ENCODE data around the gene KRT23. TPM values are rescaled to one million over a fixed set of nuclear protein-coding genes. Genes with fewer than 3 reads are reported as not detected.

The KRT23 gene
- total and polyA plus RNA-seq, 9 of the 15 experiments (the other 6 are each of a cell fraction or from before 2014, with no cell fraction given) = not detected

DNA sequence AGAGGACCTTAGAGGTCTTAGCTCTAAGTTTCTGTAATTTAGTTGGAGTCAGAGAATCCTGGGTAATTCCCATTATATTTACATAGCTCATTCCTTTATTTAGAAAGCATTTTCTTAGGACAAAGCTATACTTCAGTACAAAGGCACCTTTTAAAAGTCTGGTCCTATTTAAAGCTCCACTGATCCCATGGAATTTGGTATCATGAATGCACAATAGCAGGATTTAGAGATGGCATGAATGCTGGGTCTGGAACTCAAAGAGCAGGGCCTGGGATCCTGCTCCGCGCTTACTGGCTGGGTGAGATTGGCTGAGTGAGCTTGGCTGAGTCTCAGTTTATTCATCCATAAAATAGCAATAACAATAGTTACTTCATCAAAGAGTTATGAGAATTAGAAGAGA lies 4.8 kb downstream of the KRT23 start (continued):
- TF ChIP-seq, protein P1, sequence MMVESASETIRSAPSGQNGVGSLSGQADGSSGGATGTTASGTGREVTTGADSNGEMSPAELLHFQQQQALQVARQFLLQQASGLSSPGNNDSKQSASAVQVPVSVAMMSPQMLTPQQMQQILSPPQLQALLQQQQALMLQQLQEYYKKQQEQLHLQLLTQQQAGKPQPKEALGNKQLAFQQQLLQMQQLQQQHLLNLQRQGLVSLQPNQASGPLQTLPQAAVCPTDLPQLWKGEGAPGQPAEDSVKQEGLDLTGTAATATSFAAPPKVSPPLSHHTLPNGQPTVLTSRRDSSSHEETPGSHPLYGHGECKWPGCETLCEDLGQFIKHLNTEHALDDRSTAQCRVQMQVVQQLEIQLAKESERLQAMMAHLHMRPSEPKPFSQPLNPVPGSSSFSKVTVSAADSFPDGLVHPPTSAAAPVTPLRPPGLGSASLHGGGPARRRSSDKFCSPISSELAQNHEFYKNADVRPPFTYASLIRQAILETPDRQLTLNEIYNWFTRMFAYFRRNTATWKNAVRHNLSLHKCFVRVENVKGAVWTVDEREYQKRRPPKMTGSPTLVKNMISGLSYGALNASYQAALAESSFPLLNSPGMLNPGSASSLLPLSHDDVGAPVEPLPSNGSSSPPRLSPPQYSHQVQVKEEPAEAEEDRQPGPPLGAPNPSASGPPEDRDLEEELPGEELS (CRISPR knock-in tag; IDR thresholded peaks at IDR 0.05; ENCODE audit: borderline replicate concordance) = no peak
- TF ChIP-seq CREM (IDR thresholded peaks at IDR 0.05; ENCODE audit: low read depth) (no peak), HLTF (IDR thresholded peaks at IDR 0.05) (no peak)

DNA sequence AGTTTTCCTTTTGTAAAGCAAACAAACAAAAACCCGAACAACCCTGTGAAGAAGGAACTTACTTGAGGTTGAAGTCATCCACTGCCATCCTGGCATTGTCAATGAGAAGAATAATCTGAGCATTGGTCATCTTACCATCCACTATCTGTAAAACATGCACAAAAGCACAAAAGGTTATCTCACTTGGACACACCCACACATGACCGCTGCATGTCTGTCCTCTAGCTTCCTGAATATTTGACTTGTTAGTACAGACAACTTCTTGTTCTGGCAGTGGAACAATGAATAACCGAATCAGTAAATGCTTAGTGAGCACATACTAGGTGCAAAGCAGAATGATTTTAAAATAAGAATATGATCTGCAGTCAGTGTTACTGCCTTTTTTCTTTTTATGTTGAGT lies 6.1 kb downstream of the KRT23 start:
- no TSS peak for BruUV-seq (replicated peaks)

More for the DNA sequence above, 6.1 kb downstream of the KRT23 start:
- H3K36me3 ChIP-seq (ENCODE audit: control insufficient read depth, insufficient read depth, low read length) = no peaks in the 10 kb centered on the region
- no peaks in the 10 kb centered on the region for H4K20me1 ChIP-seq (replicated peaks; ENCODE audit: control insufficient read depth, insufficient read depth, low read length)
- H3K9me3 ChIP-seq (replicated peaks; ENCODE audit: control insufficient read depth, insufficient read depth, low read depth, low read length) = no peaks in the 10 kb centered on the region
- CTCF ChIA-PET (ENCODE audit: low intra/inter-chr PET ratio) = no interaction called here
- no peaks in the 10 kb centered on the region for H3K79me2 ChIP-seq (ENCODE audit: control insufficient read depth, insufficient read depth, low read length)
- intact Hi-C loops (cut with micrococcal nuclease) = no loop called here
- H3K4me3 ChIP-seq = no peak overlapping the region
- peaks cover 18 to 23% of the 10 kb centered on the region in 2 experiments for H3K27me3 ChIP-seq (ENCODE audit: control insufficient read depth in 2 of 2, insufficient read depth in 2 of 2, low read length in 2 of 2)
- H3K4me1 ChIP-seq (replicated peaks in 1 of 2; ENCODE audit: control insufficient read depth in 2 of 2, insufficient read depth in 2 of 2, low read length in 2 of 2) = peaks cover 0 to 2% of the 10 kb centered on the region in 2 experiments; a peak in 2 of 5 replicates
- no peak for ATAC-seq
- H3K9ac ChIP-seq (ENCODE audit: insufficient read depth in 1 of 2, low read depth in 2 of 2, low read length in 2 of 2) = no peak overlapping the region
- POLR2A ChIA-PET = interaction anchor here (0.5 to 1.8 kb wide), 2 partner anchors 8 to 283 kb away, joined by 3 to 4 read pairs; no protein-coding TSS in a partner anchor
- no peak overlapping the region for H3K4me2 ChIP-seq (ENCODE audit: insufficient read depth, low read length)
- no peak for FAIRE-seq
- in situ Hi-C loops (cut with MboI) = no loop called here
- 0% methylated on average over 3 of the region's 3 CpGs for WGBS (ENCODE audit: insufficient coverage, low coverage, missing lambda C conversion rate)
- no peak overlapping the region for H3K27ac ChIP-seq (ENCODE audit: extremely low read depth, low read depth, low read length)
- no peak for TF ChIP-seq ZNF239 (CRISPR knock-in tag; IDR thresholded peaks at IDR 0.05)
- TF ChIP-seq, protein P2, sequence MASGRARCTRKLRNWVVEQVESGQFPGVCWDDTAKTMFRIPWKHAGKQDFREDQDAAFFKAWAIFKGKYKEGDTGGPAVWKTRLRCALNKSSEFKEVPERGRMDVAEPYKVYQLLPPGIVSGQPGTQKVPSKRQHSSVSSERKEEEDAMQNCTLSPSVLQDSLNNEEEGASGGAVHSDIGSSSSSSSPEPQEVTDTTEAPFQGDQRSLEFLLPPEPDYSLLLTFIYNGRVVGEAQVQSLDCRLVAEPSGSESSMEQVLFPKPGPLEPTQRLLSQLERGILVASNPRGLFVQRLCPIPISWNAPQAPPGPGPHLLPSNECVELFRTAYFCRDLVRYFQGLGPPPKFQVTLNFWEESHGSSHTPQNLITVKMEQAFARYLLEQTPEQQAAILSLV (tag; IDR thresholded peaks at IDR 0.05) = no peak
- TF ChIP-seq ZNF431 (CRISPR knock-in tag; IDR thresholded peaks at IDR 0.05) = no peak
- no peak for TF ChIP-seq MEIS2 (IDR thresholded peaks at IDR 0.05; ENCODE audit: partially characterized antibody)
- H2AFZ ChIP-seq (ENCODE audit: low read depth, low read length) = no peak overlapping the region
- DNase-seq (ENCODE audit: extremely low read depth in 1 of 4, low spot score in 3 of 4) = no peak
- no peaks in the 10 kb centered on the region for H3K9me1 ChIP-seq (ENCODE audit: control insufficient read depth, insufficient read depth, low read length)

All from K562 (cell line).